Colonic mucosa (tissue), 4 donors: ENCODE results near the gene TIMELESS. TPM values are rescaled to one million over a fixed set of nuclear protein-coding genes. Genes with fewer than 3 reads are reported as not detected.

Source experiments
- DNase-seq: peaks from one replicate; pipeline ENCODE4 v3.0.0-alpha.2; 2020
- H3K27ac ChIP-seq: fragments of 200-600 bp; one replicate; pipeline ENCODE4 v1.8.0; 2021
- H3K27me3 ChIP-seq: fragments of 200-600 bp; one replicate; pipeline ENCODE4 v1.8.0; 2021
- H3K36me3 ChIP-seq: fragments of 200-600 bp; one replicate; pipeline ENCODE4 v1.8.0; 2021
- H3K4me1 ChIP-seq: fragments of 200-600 bp; one replicate; pipeline ENCODE4 v1.8.0; 2021; ENCODE audit warnings: mild to moderate bottlenecking
- H3K4me3 ChIP-seq: fragments of 200-600 bp; one replicate; pipeline ENCODE4 v1.8.0; 2021
- H3K9ac ChIP-seq, 2 donors: one replicate each; pipeline ENCODE4 v1.7.0; 2013; ENCODE audit warnings: control low read depth in 2 of 2, low read depth in 2 of 2, low read length in 2 of 2
- H3K9me3 ChIP-seq: fragments of 200-600 bp; one replicate; pipeline ENCODE4 v1.8.0; 2021
- CTCF ChIP-seq: fragments of 200-600 bp; IDR thresholded peaks from one replicate; pipeline ENCODE4 v1.8.0; 2022; ENCODE audit warnings: antibody characterized with exemption, mild to moderate bottlenecking
- intact Hi-C: fragments of 100-400 bp; cut with DNase I; formaldehyde crosslinking; loops from one replicate; pipeline ENCODE4 v1.14.1; 2022
- total RNA-seq, 2 donors: library from RNA; stranded (reverse); fragmentation: NEBNext Ultra II Directional in 1 of 2; extraction: Animal tissue kit (Norgen Biotek cat#: 25700) in 1 of 2; gene quantifications; one replicate each; pipeline ENCODE4 v1.2.1, GENCODE V29; 2021
- donor health status: healthy.
- donor health status: DM: no; HTN: no; CAD: no.
- donor health status: DM: no; HTN: no; CAD: no.

Gene TIMELESS
- total RNA-seq, 2 donors from 2014 or later = 9.1 to 36.4 TPM

- Histone ChIP-seq H3K4me1 (no peaks in the 10 kb centered on the region), H3K36me3 (no peaks in the 10 kb centered on the region), H3K27me3 (no peaks in the 10 kb centered on the region), H3K9ac (no peak overlapping the region), H3K27ac (no peak overlapping the region), H3K4me3 (no peak overlapping the region), H3K9me3 (no peaks in the 10 kb centered on the region)
- intact Hi-C loops = no loop called here
- TF ChIP-seq CTCF = no peak
- no peak for DNase-seq
Observed at GRCh38 chr12:56366948-56367347, 82.3 kb downstream of the TIMELESS start.

Other genes starting within 250 kb of the TIMELESS start
- 10 to 100 TPM; 29.0 to 36.0 TPM for gene RNF41, start 227.5 kb downstream of the TIMELESS start, total RNA-seq
- gene NABP2, start 225.1 kb downstream of the TIMELESS start, total RNA-seq = 10 to 100 TPM; 30.3 to 68.4 TPM
- 100 to 1,000 TPM; 158 to 163 TPM for gene SLC39A5, start 219.4 kb downstream of the TIMELESS start, total RNA-seq
- 10 to 100 TPM; 39.3 to 57.7 TPM for gene ANKRD52, start 191.0 kb downstream of the TIMELESS start, total RNA-seq
- 1 to 10 TPM; 4.2 to 4.5 TPM for gene COQ10A, start 182.5 kb downstream of the TIMELESS start, total RNA-seq
- 100 to 1,000 TPM; 367 to 437 TPM for gene CS, start 149.1 kb downstream of the TIMELESS start, total RNA-seq
- gene CNPY2, start 133.4 kb downstream of the TIMELESS start, total RNA-seq = 100 to 1,000 TPM in 1 of 2 donors, 10 to 100 TPM in 1; 76.8 to 144 TPM
- gene PAN2, start 115.4 kb downstream of the TIMELESS start, total RNA-seq = 10 to 100 TPM; 48.1 to 68.0 TPM
- under 1 TPM in 1 of 2 donors, not detected in 1; 0.27 TPM for gene IL23A, start 110.5 kb downstream of the TIMELESS start, total RNA-seq
- gene STAT2, start 89.3 kb downstream of the TIMELESS start, total RNA-seq = 10 to 100 TPM; 62.6 to 63.2 TPM
- under 1 TPM in 1 of 2 donors, not detected in 1; 0.15 TPM for gene APOF, start 86.6 kb downstream of the TIMELESS start, total RNA-seq
- gene MIP, start 5.2 kb upstream of the TIMELESS start, total RNA-seq = not detected
- gene SPRYD4, start 19.2 kb upstream of the TIMELESS start, total RNA-seq = 1 to 10 TPM; 4.0 to 4.2 TPM
- gene GLS2, start 38.7 kb upstream of the TIMELESS start, total RNA-seq = 1 to 10 TPM; 1.7 to 3.0 TPM
- gene RBMS2, start 72.4 kb upstream of the TIMELESS start, total RNA-seq = 10 to 100 TPM; 16.8 to 42.7 TPM
- gene BAZ2A, start 180.9 kb upstream of the TIMELESS start, total RNA-seq = 10 to 100 TPM; 85.8 to 99.2 TPM
- 1,000 to 10,000 TPM; 1,505 to 1,554 TPM for gene ATP5F1B, start 196.6 kb upstream of the TIMELESS start, total RNA-seq
- 100 to 1,000 TPM; 242 to 303 TPM for gene PTGES3, start 238.9 kb upstream of the TIMELESS start, total RNA-seq